ENCODE data around the gene ANKRD65.

Gene ANKRD65

DNA sequence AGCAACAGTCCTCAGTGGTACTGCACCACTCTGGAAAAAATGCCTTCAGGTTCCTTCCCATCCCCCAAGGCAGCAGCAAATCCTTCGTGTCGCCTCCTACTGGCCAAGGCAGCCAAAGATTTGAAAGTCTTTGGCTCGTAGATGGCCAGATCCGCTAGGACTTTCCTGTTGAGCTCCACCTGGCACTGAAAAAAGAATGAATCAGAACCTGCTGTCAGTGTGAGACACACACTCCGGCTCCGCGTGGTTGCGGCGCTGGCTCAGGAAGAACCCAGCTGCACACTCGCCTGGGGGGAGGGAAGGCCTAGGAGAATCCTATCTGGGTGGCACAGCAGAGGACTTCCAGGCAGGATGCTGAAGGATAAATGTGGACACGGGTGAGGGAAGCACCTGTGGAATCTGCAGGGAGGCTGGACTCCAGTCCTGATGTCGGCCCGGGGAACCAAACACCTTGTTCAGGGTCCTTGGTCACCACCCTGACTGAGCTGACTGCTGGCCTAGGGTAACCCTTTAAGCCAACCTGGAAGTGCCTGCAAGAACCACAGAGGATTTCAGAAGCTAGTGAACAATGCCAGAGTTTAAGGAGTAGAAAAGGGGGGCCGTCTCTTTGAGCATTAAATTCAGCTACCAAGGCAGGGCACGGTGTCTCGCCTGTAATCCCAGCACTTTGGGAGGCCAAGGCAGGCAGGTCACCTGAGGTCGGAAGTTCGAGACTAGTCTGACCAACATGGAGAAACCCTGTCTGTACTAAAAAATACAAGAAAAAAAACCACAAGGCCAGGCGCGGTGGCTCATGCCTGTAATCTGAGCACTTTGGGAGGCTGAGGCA, 18.8 kb downstream of the ANKRD65 start:
- H3K4me3 ChIP-seq, result no peak overlapping the region
- H3K9me3 ChIP-seq (ENCODE audit: low read depth, low read length), result no peaks in the 10 kb centered on the region
- no peak; the same call in 1 of the 2 replicates for TF ChIP-seq POLR2AphosphoS5 (IDR thresholded peaks at IDR 0.05; ENCODE audit: borderline replicate concordance, low read depth, low read length)
- no peak for TF ChIP-seq FOXP2 (optimal IDR thresholded peaks at IDR 0.05; ENCODE audit: control extremely low read depth, extremely low read length, insufficient read depth)
- no peak for TF ChIP-seq EZH2 (IDR thresholded peaks at IDR 0.05)
- DNase-seq (ENCODE audit: low read depth, low spot score), result no peak
- H3K9ac ChIP-seq (ENCODE audit: insufficient read length), result no peak overlapping the region
- peak overlapping the region; percentile 38; the same call in 1 of the 2 replicates for H3K27ac ChIP-seq
- peaks cover 53% of the 10 kb centered on the region for H3K36me3 ChIP-seq (ENCODE audit: insufficient read depth, low read length)

DNA sequence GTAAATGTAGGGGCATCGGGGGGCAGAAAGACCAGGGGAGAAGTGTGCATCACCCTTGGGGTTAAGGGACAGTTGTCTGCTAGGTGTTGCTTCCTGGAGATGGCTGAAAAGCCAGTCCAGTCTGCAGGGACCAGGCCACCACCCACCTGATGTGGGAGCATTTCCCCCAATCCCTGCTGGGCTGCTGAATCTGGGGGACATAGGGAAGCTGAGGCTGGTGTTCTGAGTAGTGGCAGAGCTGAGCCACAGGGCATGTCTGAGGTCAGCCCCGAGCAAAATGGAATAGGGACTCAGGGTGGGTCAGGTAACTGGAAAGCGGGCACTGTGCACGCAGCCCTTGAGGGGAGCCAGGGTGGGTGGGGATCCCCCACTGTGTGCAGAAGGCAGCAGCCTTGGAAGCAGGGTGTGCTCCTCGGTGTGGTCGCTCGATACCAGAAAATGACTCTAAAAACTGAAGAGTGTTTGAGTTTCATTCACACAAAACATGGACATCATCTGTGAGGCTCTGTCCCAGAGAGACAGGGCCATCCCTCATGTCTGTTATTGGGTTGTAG, 19.5 kb downstream of the ANKRD65 start:
- no peak overlapping the region for H3K4me3 ChIP-seq
- no peak for DNase-seq (ENCODE audit: low read depth, low spot score)
- 0 out of 2 replicates have a peak overlapping the region, but pooled peaks have one; percentile 22 for H3K27ac ChIP-seq
- peaks cover 58% of the 10 kb centered on the region for H3K36me3 ChIP-seq (ENCODE audit: insufficient read depth, low read length)
- no peak overlapping the region for H3K9ac ChIP-seq (ENCODE audit: insufficient read length)
- TF ChIP-seq POLR2AphosphoS5 (IDR thresholded peaks at IDR 0.05; ENCODE audit: borderline replicate concordance, low read depth, low read length) (peak; percentile 9; the same call in 1 of the 2 replicates), EZH2 (IDR thresholded peaks at IDR 0.05) (no peak), FOXP2 (optimal IDR thresholded peaks at IDR 0.05; ENCODE audit: control extremely low read depth, extremely low read length, insufficient read depth) (no peak)
- H3K9me3 ChIP-seq (ENCODE audit: low read depth, low read length), result no peaks in the 10 kb centered on the region

DNA sequence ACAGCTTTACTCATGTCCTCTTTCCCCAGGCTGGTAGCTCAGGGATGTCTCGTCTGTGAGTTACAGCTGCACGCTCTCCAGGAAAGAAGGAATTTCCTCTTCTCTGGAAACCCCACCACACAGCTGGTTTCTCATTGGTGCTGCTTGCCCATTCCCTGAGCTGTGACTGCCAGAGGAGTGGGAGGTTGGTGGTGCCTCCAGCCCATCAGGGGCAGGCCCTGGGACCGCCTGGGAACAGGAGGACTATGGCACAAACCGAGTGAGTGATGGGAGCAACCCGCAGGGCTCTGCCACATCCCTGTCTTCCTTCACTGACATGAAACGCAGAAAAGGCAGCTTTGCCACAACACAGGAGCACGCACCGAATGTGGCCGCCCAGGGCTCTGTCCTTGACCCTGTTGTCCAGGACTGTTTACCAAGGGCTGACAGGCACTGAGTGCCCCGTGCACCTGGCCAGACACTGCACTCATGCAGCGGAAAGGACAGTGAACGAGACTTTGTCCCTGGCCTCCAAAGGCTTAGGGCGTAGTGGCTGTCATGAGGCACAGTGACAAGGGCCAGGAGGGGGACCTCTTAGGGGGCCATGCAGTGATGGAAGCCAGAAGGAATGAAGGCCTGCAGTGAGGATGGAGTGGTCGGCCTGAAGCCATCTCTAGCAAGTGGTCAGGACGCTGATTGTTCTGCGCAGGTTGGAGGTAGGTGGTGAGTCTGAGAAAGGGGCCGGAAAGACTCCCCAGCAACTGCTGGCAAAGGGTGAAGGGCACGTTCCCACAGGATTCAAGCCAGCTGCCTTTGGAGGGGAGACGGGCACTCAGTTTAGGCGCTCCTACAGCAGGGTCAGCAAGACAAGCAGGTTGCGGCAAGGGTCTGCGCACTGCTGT, 20.3 kb downstream of the ANKRD65 start:
- Histone ChIP-seq H3K36me3 (ENCODE audit: insufficient read depth, low read length) (peaks cover 56% of the 10 kb centered on the region), H3K27ac (no peak overlapping the region), H3K4me3 (peak overlapping the region; percentile 93), H3K9me3 (ENCODE audit: low read depth, low read length) (no peaks in the 10 kb centered on the region), H3K9ac (ENCODE audit: insufficient read length) (peak overlapping the region; percentile 92)
- DNase-seq (ENCODE audit: low read depth, low spot score), result no peak
- TF ChIP-seq POLR2AphosphoS5 (IDR thresholded peaks at IDR 0.05; ENCODE audit: borderline replicate concordance, low read depth, low read length) (peak; percentile 30; the same call in 1 of the 2 replicates), EZH2 (IDR thresholded peaks at IDR 0.05) (no peak)

DNA sequence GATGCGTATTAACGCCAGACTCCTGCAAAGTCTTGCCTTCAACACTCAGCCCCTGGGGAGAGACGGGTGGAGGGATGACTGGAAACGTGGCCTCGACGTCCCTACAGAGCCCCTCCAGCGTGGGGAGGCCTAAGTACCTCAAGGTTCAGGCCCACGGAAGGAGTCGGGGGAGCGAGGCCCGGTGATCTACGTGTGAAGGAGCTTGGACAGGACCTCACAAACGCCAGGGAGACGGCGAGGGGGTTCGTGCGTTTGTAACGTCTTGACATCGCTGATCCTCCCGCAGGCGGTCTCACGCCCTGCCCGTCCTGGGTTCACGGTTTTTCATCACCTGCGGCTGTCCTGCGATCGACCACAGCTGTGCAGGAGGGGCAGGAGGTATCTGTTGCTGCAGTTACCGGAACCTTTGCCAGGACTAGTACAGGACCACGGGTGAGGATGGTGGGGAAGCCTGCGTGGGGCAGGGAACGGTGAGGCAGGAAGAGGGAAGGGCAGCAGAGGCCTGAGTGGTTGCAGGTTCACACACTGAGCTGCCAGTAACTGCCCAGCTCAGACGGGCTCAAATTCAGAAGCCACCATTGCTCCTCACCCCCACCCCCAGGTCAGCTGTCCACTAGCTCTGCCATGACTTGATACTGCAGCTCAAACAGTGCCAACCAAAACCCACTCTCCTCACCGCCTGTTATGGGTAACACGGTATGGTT, 21.1 kb downstream of the ANKRD65 start:
- Histone ChIP-seq H3K27ac (peak overlapping the region; percentile 44), H3K9me3 (ENCODE audit: low read depth, low read length) (no peaks in the 10 kb centered on the region), H3K36me3 (ENCODE audit: insufficient read depth, low read length) (peaks cover 56% of the 10 kb centered on the region), H3K4me3 (peak overlapping the region; percentile 93), H3K9ac (ENCODE audit: insufficient read length) (peak overlapping the region; percentile 92)
- TF ChIP-seq EZH2 (IDR thresholded peaks at IDR 0.05), result no peak
- DNase-seq (ENCODE audit: low read depth, low spot score), result no peak

DNA sequence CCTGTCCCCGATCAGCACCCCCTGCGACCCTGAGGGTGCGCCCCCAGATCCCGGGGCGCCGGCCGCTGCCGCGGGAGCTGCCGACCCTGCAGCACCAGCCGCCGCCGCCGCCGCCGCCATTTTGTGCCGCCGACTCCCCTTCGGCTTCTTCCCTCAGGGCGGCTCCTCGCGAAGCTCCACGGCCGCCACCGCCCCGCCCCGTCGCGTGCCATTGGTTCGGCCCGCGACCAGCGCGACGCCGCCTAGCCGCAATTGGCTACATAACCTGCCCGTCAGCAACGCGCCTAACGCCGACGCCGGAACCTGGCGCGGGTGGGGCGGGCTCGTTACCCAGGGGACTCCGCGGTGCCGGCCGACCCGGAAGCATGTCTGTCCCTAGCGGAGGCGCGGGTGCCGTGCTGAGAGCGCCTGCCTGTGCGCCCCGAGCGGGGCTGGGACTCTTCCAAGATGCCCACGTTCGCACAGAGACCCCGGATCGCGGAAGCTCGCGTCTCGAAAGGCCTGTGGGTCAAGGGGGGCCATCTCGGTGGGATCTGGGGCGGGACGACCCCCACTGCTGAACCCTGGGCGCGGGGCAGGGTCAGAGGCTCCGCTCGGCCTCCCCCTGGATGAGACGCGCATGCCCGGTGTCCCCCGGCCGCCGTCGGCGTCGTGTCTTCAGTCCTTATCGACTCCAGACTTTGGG, 21.7 kb downstream of the ANKRD65 start, which contains the start of gene CCNL2:
CCNL2 (minus strand) TSS at position 149 of the 685 bp plus-strand sequence; CDS start at position 120, 29 bp downstream.
- H3K9me3 ChIP-seq (ENCODE audit: low read depth, low read length), result no peaks in the 10 kb centered on the region
- peaks cover 56% of the 10 kb centered on the region for H3K36me3 ChIP-seq (ENCODE audit: insufficient read depth, low read length)
- peak within 1 kb of the TSS; percentile 93 for H3K4me3 ChIP-seq
- peak; percentile 78 for DNase-seq (ENCODE audit: low read depth, low spot score)
- H3K27ac ChIP-seq, result peak within 1 kb of the TSS; percentile 62
- H3K9ac ChIP-seq (ENCODE audit: insufficient read length), result peak within 1 kb of the TSS; percentile 93
- TF ChIP-seq EZH2 (IDR thresholded peaks at IDR 0.05) (no peak), FOXP2 (optimal IDR thresholded peaks at IDR 0.05; ENCODE audit: control extremely low read depth, extremely low read length, insufficient read depth) (no peak), POLR2AphosphoS5 (IDR thresholded peaks at IDR 0.05; ENCODE audit: borderline replicate concordance, low read depth, low read length) (peak; percentile 85)

DNA sequence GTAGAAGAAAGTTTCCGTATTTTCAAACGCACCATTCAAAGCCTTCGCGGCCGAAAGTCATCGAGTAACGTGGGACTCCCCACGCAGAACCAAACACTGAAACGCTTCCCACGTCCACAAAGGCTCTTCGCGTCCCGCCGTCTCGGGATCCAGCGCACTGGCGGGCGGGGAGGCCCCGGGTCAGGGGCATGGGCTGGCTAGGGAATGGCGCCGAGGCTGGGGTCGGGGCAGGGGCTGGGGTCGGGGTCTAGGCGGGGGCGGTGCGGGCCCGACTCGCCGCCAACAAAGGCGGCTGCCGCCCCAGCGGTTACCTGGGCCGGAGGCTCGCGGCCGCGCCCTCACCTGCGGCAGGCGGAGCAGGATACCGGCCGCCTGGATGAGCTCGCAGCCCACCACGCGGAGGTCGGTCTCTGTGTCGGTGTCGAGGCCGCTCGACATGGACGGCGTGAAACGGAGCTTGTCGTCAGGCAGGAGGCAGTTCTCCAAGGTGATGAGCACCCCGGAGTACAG, 22.3 kb downstream of the ANKRD65 start:
- TF ChIP-seq EZH2 (IDR thresholded peaks at IDR 0.05) (no peak), POLR2AphosphoS5 (IDR thresholded peaks at IDR 0.05; ENCODE audit: borderline replicate concordance, low read depth, low read length) (no peak), FOXP2 (optimal IDR thresholded peaks at IDR 0.05; ENCODE audit: control extremely low read depth, extremely low read length, insufficient read depth) (no peak)
- peak overlapping the region; percentile 93 for H3K9ac ChIP-seq (ENCODE audit: insufficient read length)
- DNase-seq (ENCODE audit: low read depth, low spot score), result no peak
- H3K4me3 ChIP-seq, result peak overlapping the region; percentile 93
- H3K9me3 ChIP-seq (ENCODE audit: low read depth, low read length), result no peaks in the 10 kb centered on the region
- peaks cover 60% of the 10 kb centered on the region for H3K36me3 ChIP-seq (ENCODE audit: insufficient read depth, low read length)
- H3K27ac ChIP-seq, result peak overlapping the region; percentile 62

DNA sequence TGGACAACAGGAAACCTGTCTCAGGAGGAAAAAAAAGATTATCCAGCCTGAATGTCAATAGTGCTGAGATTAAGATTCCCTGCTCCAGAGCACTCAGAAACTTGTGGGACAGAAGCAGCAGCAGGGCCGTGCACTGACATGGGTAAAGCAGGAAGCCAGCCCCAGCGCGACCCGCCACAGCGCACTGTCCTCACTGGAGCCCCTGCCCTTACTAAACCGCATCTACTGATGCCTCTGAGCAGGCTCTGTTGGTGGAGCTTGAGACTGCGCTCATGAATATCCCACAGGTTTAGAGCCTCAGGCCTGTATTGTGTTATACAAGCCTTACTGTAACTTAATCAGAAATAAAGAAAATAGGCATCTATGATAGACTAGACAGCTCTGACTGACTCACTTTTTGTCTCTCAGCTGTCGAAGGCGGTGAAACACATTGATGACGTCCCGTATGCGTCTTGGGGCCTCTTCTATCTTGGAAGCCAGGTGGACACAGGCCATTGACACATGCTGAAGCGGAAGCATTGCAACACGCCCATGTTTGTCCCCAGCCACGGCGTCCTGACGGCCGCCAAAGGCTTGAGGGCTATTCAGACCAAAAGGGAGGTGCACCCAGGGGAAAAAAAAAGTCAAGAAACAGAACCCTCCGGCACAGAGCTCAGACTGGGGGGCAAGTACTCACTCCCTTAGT, 23.1 kb downstream of the ANKRD65 start:
- H3K36me3 ChIP-seq (ENCODE audit: insufficient read depth, low read length), result peaks cover 65% of the 10 kb centered on the region
- H3K9ac ChIP-seq (ENCODE audit: insufficient read length), result peak overlapping the region; percentile 93
- DNase-seq (ENCODE audit: low read depth, low spot score), result no peak
- no peak for TF ChIP-seq FOXP2 (optimal IDR thresholded peaks at IDR 0.05; ENCODE audit: control extremely low read depth, extremely low read length, insufficient read depth)
- no peak for TF ChIP-seq EZH2 (IDR thresholded peaks at IDR 0.05)
- no peak for TF ChIP-seq POLR2AphosphoS5 (IDR thresholded peaks at IDR 0.05; ENCODE audit: borderline replicate concordance, low read depth, low read length)
- peak overlapping the region; percentile 62; the same call in 1 of the 2 replicates for H3K27ac ChIP-seq
- H3K9me3 ChIP-seq (ENCODE audit: low read depth, low read length), result no peaks in the 10 kb centered on the region
- H3K4me3 ChIP-seq, result peak overlapping the region; percentile 93
